IPS-18c (cell line): ENCODE results near the gene ZNF846.
"Not testable (repeated sequence)": the region's sequence is repeated elsewhere in the genome, so short reads cannot be mapped to it uniquely, and the experiment has no call there.

Source experiments
- H3K4me3 ChIP-seq: 2 replicates; pipeline ENCODE4 v1.7.0; 2013; ENCODE audit warnings: low read depth, mild to moderate bottlenecking, low read length, moderate library complexity; ENCODE audit not compliant: insufficient read depth
- H3K9me3 ChIP-seq: one replicate; pipeline ENCODE4 v1.6.1; 2013; ENCODE audit warnings: mild to moderate bottlenecking, low read length, moderate library complexity; ENCODE audit not compliant: control insufficient read depth, insufficient read depth

Gene ZNF846

GRCh38 chr19:9768175-9769112 is at the start of gene ZNF846:
Gene ZNF846 (minus strand): TSS chr19:9768738. CDS start chr19:9764950, 3,788 bp downstream.
- no peaks in the 10 kb centered on the region for H3K9me3 ChIP-seq
- peak within 1 kb of the TSS; percentile 67 for H3K4me3 ChIP-seq

- H3K4me3 ChIP-seq: peak overlapping the region; percentile 99
- H3K9me3 ChIP-seq: no peaks in the 10 kb centered on the region
These were observed 49.7 kb upstream of the ZNF846 start for GRCh38 chr19:9818175-9818733.

- no peak overlapping the region for H3K4me3 ChIP-seq
- H3K9me3 ChIP-seq: no peaks in the 10 kb centered on the region
These were observed 42.6 kb upstream of the ZNF846 start for GRCh38 chr19:9811139-9811538.

GRCh38 chr19:9808855-9809824 is 40.6 kb upstream of the ZNF846 start:
- H3K9me3 ChIP-seq: no peaks in the 10 kb centered on the region
- H3K4me3 ChIP-seq: no peak overlapping the region

- Histone ChIP-seq H3K4me3 (no peak overlapping the region), H3K9me3 (no peaks in the 10 kb centered on the region)
These were observed 38.3 kb upstream of the ZNF846 start for GRCh38 chr19:9806803-9807202.

- H3K4me3 ChIP-seq: no peak overlapping the region
These were observed 33.4 kb upstream of the ZNF846 start for GRCh38 chr19:9801976-9802375.

GRCh38 chr19:9799162-9799561 is 30.6 kb upstream of the ZNF846 start:
- no peaks in the 10 kb centered on the region for H3K9me3 ChIP-seq

More at GRCh38 chr19:9801976-9802375, 33.4 kb upstream of the ZNF846 start:
- H3K9me3 ChIP-seq: no peaks in the 10 kb centered on the region

GRCh38 chr19:9797871-9798270 is 29.3 kb upstream of the ZNF846 start:
- H3K4me3 ChIP-seq: no peak overlapping the region
- no peaks in the 10 kb centered on the region for H3K9me3 ChIP-seq

More at GRCh38 chr19:9799162-9799561, 30.6 kb upstream of the ZNF846 start:
- H3K4me3 ChIP-seq: no peak overlapping the region

GRCh38 chr19:9796113-9796773 is 27.7 kb upstream of the ZNF846 start:
- Histone ChIP-seq H3K4me3 (no peak overlapping the region), H3K9me3 (no peaks in the 10 kb centered on the region)

GRCh38 chr19:9793071-9793591 is 24.6 kb upstream of the ZNF846 start:
- Histone ChIP-seq H3K4me3 (peak overlapping the region; percentile 85), H3K9me3 (no peaks in the 10 kb centered on the region)

- Histone ChIP-seq H3K9me3 (no peaks in the 10 kb centered on the region), H3K4me3 (peak overlapping the region; percentile 85)
These were observed 23.9 kb upstream of the ZNF846 start for GRCh38 chr19:9792206-9793070.

- Histone ChIP-seq H3K9me3 (no peaks in the 10 kb centered on the region), H3K4me3 (peak overlapping the region; percentile 66)
These were observed 23.1 kb upstream of the ZNF846 start for GRCh38 chr19:9791552-9792205.

- not testable (repeated sequence) for H3K9me3 ChIP-seq
These were observed 22.5 kb upstream of the ZNF846 start for GRCh38 chr19:9791073-9791367.

GRCh38 chr19:9789579-9789978 is 21.0 kb upstream of the ZNF846 start:
- not testable (repeated sequence) for H3K4me3 ChIP-seq, H3K9me3 ChIP-seq

More at GRCh38 chr19:9791073-9791367, 22.5 kb upstream of the ZNF846 start:
- not testable (repeated sequence) for H3K4me3 ChIP-seq

GRCh38 chr19:9789066-9789465 is 20.5 kb upstream of the ZNF846 start:
- H3K9me3 ChIP-seq: no peaks in the 10 kb centered on the region
- H3K4me3 ChIP-seq: no peak overlapping the region
